Lower lobe of right lung (tissue), 2 donors: ENCODE measurements around the gene DUSP23. TPM values are rescaled to one million over a fixed set of nuclear protein-coding genes. Genes with fewer than 3 reads are reported as not detected.

Experiments used
- ATAC-seq, 2 donors: fragments of 200-7000 bp; cut with Tn5 transposase; one replicate each; pipeline ENCODE4 v1.9.1; 2020 to 2022; ENCODE audit warnings: mild to moderate bottlenecking in 2 of 2, moderate library complexity in 2 of 2
- DNase-seq: peaks from one replicate; pipeline ENCODE4 v3.0.0-alpha.2; 2020
- H3K27ac ChIP-seq: fragments of 200-600 bp; one replicate; pipeline ENCODE4 v1.8.0; 2022
- H3K27me3 ChIP-seq: fragments of 200-600 bp; one replicate; pipeline ENCODE4 v1.8.0; 2022; ENCODE audit warnings: low read depth
- H3K36me3 ChIP-seq: fragments of 200-600 bp; one replicate; pipeline ENCODE4 v1.8.0; 2022; ENCODE audit warnings: mild to moderate bottlenecking
- H3K4me1 ChIP-seq: fragments of 200-600 bp; one replicate; pipeline ENCODE4 v1.8.0; 2022
- H3K4me3 ChIP-seq: fragments of 200-600 bp; one replicate; pipeline ENCODE4 v1.8.0; 2022; ENCODE audit warnings: mild to moderate bottlenecking
- H3K9me3 ChIP-seq: fragments of 200-600 bp; one replicate; pipeline ENCODE4 v1.8.0; 2022
- CTCF ChIP-seq: fragments of 200-600 bp; IDR thresholded peaks from one replicate; pipeline ENCODE4 v1.8.0; 2022; ENCODE audit warnings: antibody characterized with exemption, mild to moderate bottlenecking
- intact Hi-C: fragments of 100-400 bp; cut with DNase I; formaldehyde crosslinking; loops from one replicate; pipeline ENCODE4 v1.11.0; 2022
- total RNA-seq: library from RNA; stranded (reverse); fragmentation: NEBNext Ultra II Directional; extraction: Animal tissue kit (Norgen Biotek cat#: 25700); gene quantifications from one replicate; pipeline ENCODE4 v1.2.1, GENCODE V29; 2021
- donor health status: DM: no; HTN: yes; CAD: no; lungs with severe emphysema.

The DUSP23 gene
- total RNA-seq, 1 donor from 2014 or later = 55.5 TPM

- ATAC-seq (no peak), DNase-seq (no peak)
- H3K27me3 ChIP-seq = no peaks in the 10 kb centered on the region
- no peak overlapping the region for H3K4me3 ChIP-seq
- intact Hi-C loops = no loop called here
- H3K27ac ChIP-seq = no peak overlapping the region
- H3K36me3 ChIP-seq = no peaks in the 10 kb centered on the region
- no peaks in the 10 kb centered on the region for H3K9me3 ChIP-seq
- TF ChIP-seq CTCF = no peak
- H3K4me1 ChIP-seq = peaks cover 36% of the 10 kb centered on the region
Measured at GRCh38 chr1:159823406-159823805, 42.6 kb downstream of the DUSP23 start.

DNA sequence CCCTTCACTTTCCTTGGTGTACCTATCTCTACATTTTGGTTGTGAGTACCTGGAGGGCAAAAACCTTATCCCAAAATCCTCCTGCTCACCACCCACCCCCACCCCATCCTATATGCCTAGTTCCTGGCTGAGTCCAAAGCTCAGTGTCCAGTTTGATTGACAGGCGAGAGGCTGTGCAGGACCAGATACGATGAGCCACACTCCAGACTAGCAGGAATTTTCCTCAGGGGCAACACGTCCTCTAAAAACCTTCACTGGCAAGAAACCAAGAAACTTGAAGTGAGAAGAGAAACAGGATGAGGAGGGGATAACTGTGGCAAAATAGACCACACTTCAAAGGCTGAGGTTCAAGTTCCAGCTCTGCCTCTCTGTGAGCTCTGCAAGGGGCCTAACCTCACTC lies 44.8 kb downstream of the DUSP23 start:
- ATAC-seq (no peak), DNase-seq (no peak)
- Histone ChIP-seq H3K4me1 (peaks cover 57% of the 10 kb centered on the region), H3K4me3 (no peak overlapping the region), H3K27me3 (no peaks in the 10 kb centered on the region), H3K27ac (peak overlapping the region; percentile 7), H3K9me3 (no peaks in the 10 kb centered on the region), H3K36me3 (no peaks in the 10 kb centered on the region)
- intact Hi-C loops = no loop called here
- no peak for TF ChIP-seq CTCF

DNA sequence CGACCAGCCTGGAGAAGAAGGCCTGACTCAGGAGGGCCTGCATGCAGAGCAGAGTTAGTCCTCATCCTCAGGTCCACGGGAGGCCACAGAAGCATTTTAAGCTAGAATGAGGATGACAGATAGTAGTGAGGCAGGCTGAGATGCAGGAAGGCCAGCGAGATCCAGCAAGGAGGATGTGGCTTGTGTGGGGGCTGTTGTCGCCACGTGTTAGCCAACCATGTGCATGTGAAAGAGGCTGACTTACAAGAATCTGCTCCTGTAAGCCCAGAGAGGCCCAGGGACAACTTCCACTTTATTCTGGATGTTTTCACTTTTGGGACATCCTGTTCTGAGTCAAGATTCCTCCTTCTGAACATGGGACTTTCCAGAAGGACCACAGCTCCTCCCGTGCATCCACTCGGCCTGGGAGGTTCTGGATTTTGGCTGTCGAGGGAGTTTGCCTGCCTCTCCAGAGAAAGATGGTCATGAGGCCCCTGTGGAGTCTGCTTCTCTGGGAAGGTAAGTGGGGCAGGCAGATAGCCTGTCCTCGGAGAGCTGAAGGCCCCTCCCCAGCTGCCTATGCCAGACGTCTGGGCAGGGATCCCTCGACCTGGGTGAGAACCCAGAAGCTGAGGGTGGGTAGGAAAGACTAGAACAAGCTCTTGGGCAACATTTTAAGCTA lies 45.8 kb downstream of the DUSP23 start, which contains the start of gene SLAMF8:
SLAMF8 (plus strand) TSS at position 433 of the 661 bp plus-strand sequence; CDS start at position 459, 26 bp downstream.
- no peaks in the 10 kb centered on the region for H3K27me3 ChIP-seq
- peak within 1 kb of the TSS; percentile 45 for H3K4me3 ChIP-seq
- peak within 1 kb of the TSS; percentile 38 for H3K27ac ChIP-seq
- no peak for TF ChIP-seq CTCF
- peaks cover 59% of the 10 kb centered on the region for H3K4me1 ChIP-seq
- no peaks in the 10 kb centered on the region for H3K36me3 ChIP-seq
- H3K9me3 ChIP-seq = no peaks in the 10 kb centered on the region
- intact Hi-C loops = no loop called here
- DNase-seq (peak; percentile 72), ATAC-seq (peak; percentile 64 to 74)

DNA sequence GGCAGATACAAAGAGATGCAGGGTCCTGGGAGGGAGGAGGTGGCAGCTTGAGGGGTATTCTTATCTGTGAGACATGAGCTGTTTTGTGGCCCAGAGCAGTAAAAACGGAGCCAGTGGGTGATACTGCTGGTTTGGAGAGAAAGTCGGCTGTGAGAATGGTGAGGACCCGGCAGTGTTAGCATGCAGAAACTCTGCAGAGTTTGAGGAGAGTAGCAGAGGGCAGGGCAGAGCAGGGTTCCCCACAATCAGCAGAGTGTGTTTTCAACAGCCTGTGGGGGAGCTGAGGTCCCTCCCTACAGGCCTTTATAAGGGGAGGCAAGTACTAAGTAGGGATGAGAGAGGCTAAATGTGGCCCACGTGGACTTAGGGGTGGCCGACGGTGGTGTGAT lies 46.3 kb downstream of the DUSP23 start:
- peaks cover 59% of the 10 kb centered on the region for H3K4me1 ChIP-seq
- intact Hi-C loops = no loop called here
- no peaks in the 10 kb centered on the region for H3K27me3 ChIP-seq
- TF ChIP-seq CTCF = no peak
- H3K36me3 ChIP-seq = no peaks in the 10 kb centered on the region
- peak overlapping the region; percentile 45 for H3K4me3 ChIP-seq
- H3K9me3 ChIP-seq = no peaks in the 10 kb centered on the region
- ATAC-seq (peak in 1 of 2 donors; percentile 15), DNase-seq (peak; percentile 39)
- peak overlapping the region; percentile 38 for H3K27ac ChIP-seq

DNA sequence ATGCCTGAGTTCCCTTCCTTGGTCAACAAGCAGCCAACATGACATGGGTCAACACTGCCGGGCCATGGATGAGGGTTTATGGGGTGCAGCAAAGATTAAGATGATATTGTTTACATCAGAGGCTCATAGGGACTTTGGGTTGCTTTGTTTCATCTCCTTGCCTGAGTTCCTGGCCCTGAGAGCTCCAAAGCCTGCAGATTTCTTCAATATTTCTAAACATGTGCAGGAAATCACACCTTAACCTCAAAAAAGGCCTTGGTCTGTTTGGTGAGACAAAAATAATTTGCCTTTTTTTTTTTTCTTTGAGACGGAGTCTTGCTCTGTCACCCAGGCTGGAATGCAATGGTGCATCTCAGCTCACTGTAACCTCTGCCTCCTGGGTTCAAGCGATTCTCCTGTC lies 46.8 kb downstream of the DUSP23 start:
- DNase-seq = no peak
- H3K27ac ChIP-seq = peak overlapping the region; percentile 38

More for the DNA sequence above, 46.8 kb downstream of the DUSP23 start:
- H3K36me3 ChIP-seq = no peaks in the 10 kb centered on the region
- H3K9me3 ChIP-seq = no peaks in the 10 kb centered on the region
- peaks cover 59% of the 10 kb centered on the region for H3K4me1 ChIP-seq
- peak overlapping the region; percentile 45 for H3K4me3 ChIP-seq
- intact Hi-C loops = no loop called here
- TF ChIP-seq CTCF = no peak
- H3K27me3 ChIP-seq = no peaks in the 10 kb centered on the region
- ATAC-seq = no peak
